ENCODE data around the gene SLC17A3.

SLC17A3 gene

GRCh38 chr6:25874118-25874517, at the start of gene SLC17A3:
Gene SLC17A3, minus strand, starts transcription at chr6:25874243. Its CDS starts 5,856 bp downstream, at chr6:25868387.
- no peak for DNase-seq

- no peak for DNase-seq
These were observed 48.3 kb upstream of the SLC17A3 start for GRCh38 chr6:25922301-25922700.

GRCh38 chr6:25921525-25922203, 47.6 kb upstream of the SLC17A3 start:
- no peak for DNase-seq

GRCh38 chr6:25919657-25920056, 45.6 kb upstream of the SLC17A3 start:
- no peak for DNase-seq

GRCh38 chr6:25918083-25918683, 44.1 kb upstream of the SLC17A3 start:
- no peak for DNase-seq

- DNase-seq = no peak
These were observed 42.9 kb upstream of the SLC17A3 start for GRCh38 chr6:25916789-25917490.

GRCh38 chr6:25916330-25916729, 42.3 kb upstream of the SLC17A3 start:
- DNase-seq = no peak

GRCh38 chr6:25913741-25914140, 39.7 kb upstream of the SLC17A3 start:
- no peak for DNase-seq

GRCh38 chr6:25911351-25911750, 37.3 kb upstream of the SLC17A3 start:
- no peak for DNase-seq

GRCh38 chr6:25907475-25908014, 33.5 kb upstream of the SLC17A3 start:
- DNase-seq = no peak

GRCh38 chr6:25903467-25904099, 29.5 kb upstream of the SLC17A3 start:
- no peak for DNase-seq

GRCh38 chr6:25902071-25902470, 28.0 kb upstream of the SLC17A3 start:
- no peak for DNase-seq

- no peak for DNase-seq
These were observed 26.8 kb upstream of the SLC17A3 start for GRCh38 chr6:25900843-25901242.

GRCh38 chr6:25899580-25900408, 25.8 kb upstream of the SLC17A3 start:
- DNase-seq = no peak

GRCh38 chr6:25899123-25899522, 25.1 kb upstream of the SLC17A3 start:
- DNase-seq = no peak

- DNase-seq = no peak
These were observed 24.4 kb upstream of the SLC17A3 start for GRCh38 chr6:25898289-25898977.

- no peak for DNase-seq
These were observed 22.2 kb upstream of the SLC17A3 start for GRCh38 chr6:25896252-25896651.

GRCh38 chr6:25895771-25896170, 21.7 kb upstream of the SLC17A3 start:
- no peak for DNase-seq

GRCh38 chr6:25893778-25894177, 19.7 kb upstream of the SLC17A3 start:
- no peak for DNase-seq

GRCh38 chr6:25892877-25893276, 18.8 kb upstream of the SLC17A3 start:
- no peak for DNase-seq
